HG03095 (cell line): Measurements from ENCODE around the gene PGA5.
"Not testable (repeated sequence)": the region's sequence is repeated elsewhere in the genome, so short reads cannot be mapped to it uniquely, and the experiment has no call there.

Experiments used
- ATAC-seq: cut with Tn5 transposase; IDR thresholded peaks from one replicate; pipeline ENCODE4 v1.9.1; 2021; ENCODE audit warnings: moderate library complexity; ENCODE audit not compliant: unreplicated experiment

PGA5 gene

DNA sequence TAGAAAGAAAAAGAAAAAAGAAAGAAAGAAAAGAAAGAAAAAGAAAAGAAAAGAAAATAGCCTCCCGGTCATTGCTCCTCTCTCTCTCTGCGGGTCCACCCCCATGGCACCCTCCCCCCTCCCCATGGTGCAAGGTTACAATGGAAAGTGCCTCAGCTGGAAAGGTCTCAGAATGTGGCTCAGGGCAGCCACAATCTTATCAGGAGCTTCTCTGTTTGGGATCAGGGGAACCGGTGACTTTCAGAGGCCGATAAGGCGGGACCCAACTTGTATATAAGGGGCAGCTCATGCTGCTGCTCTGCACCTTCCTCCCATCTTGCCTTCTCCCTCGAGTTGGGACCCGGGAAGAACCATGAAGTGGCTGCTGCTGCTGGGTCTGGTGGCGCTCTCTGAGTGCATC is at the start of gene PGA5:
TSS of gene PGA5 (plus strand) at position 301 of the 400 bp plus-strand sequence. CDS start at position 353, 52 bp downstream.
- ATAC-seq: not testable (repeated sequence)

DNA sequence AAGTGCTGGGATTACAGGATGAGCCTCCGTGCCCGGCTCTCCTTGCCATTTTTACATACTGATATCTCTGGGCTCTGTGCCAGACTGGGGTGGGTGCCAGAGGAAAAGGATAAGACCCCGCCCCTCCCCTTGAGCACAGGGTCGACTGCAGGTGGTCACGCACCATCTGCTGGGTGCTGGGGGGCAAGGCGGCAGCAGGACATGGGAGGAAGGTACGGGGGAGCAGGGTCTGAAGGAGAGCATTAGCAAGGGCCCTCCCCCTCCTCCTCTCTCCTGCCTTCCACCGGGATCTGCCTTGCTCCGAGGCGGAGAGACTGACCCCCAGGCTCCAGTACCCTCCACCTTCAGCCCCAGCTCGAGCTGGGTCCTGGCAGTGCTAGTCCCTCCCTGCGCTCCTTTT is 47.4 kb upstream of the PGA5 start:
- ATAC-seq: no peak

DNA sequence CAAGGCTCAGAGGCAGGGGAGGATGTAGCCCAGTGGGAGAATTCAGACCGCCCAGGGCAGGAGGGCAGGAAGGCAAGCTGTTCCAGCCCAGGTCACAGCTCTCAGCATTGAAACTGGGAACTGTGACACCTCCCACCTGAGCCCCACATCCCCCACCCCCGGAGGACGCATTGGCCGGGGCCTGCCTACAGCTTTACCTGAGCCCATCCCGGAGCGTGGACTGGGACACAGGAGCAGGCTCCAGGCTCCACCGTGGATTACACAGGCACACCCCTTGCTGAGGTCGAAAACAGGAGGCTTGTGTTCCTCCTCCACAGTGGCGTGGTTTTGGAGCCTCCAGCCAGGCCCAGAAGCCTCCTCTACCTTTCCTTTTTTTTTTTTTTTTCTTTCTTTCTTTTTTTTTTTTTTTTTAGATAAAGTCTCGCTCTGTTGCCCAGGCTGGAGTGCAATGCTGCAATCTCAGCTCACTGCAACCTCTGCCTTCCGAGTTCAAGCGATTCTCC is 46.8 kb upstream of the PGA5 start:
- ATAC-seq: no peak

DNA sequence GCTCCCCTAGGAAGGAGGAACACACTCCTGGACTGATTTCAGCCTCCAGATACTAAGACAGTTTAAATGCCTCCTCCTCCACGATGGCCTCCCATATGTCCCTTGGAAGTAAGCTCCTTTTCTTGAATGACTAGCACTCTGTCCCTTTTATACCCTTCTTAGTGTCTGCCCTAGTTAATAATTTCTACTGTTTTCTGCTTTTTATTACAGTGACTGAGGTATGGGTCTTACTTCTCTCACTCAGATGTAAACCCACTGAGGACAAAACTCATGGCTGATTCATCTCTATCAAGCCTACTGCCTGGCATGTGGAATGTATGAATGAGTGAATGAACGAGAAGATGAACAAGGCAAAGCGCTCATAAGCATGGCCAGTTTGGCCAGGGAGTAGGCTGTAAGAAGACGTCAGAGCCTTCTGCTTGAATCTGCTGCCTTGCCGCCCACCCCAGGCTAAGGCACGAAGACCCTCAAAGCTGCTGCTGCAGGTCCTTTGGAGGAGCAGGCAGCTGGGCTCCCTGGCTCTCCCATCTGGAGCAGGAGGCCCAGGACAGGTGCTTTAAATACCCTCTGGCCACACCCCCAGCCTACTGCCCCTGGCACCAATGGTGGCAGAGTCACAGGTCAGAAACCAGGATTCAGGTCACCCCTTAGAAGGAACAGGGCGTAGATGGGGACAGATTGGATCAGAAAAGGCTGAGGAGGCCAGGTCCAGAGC is 45.8 kb upstream of the PGA5 start:
- no peak for ATAC-seq

DNA sequence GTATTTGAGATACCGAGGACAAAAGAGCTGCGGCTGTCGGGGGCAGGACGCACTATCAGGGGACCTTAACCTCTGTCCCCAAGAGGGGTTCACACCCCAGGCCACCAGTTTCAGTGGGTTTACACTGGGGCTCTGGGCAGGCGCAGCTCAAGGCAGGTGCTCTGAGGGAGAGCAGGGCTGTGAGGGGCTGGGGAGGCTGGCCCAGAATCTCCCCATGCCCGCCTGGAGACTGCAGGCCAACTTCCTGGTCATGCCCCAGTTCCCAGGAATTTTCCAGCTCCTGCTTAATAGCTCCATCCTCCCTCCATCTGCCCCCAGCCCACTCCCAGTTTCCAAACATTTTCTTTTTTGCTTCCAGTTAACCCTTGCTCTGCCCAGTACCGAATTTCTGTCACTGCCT is 45.3 kb upstream of the PGA5 start:
- ATAC-seq: no peak

DNA sequence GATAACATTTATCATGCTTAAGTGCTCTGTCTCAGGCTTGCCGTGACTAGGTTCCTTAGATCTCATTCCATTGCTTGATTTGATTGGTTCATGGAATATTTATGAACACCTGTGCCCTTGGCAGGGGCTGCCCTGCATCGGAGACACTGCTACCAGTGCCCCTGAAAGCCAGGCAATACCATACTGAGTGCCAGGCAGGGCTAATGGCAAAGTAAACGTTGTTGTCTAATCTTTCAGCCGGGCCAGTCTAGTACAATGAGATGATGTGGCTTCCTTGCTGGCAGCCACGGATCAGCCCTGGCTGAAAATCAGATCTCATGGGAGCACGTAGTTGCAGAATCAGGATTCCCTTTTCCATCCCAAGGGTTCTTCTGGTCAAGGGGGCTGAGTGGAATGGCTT is 42.6 kb upstream of the PGA5 start:
- no peak for ATAC-seq

DNA sequence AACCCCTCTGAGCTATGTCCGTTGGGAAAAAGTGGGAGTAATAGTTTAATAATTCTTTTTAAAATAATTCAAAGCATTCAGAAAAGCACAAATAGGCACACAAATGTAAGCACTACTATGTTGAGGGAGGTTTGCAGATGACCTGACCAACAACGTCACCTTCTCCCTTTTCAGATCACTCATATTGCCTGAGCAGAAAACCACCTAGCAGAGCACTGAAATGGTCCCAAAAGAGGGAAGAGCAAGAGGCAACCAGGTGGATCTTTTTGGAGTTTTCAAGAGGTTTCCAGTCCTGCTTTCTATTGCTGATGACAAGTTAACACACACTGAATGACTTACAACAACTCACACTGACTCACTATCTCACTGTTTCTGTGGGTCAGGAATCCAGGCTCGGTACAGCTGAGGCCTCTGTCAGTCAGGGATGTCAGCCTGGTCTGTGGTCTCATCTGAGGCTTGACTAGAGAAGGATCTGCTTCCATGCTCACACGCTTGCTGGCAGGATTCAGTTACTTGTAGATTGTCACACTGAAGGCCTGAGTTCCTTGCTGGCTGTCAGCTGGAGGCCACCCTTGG is 41.9 kb upstream of the PGA5 start:
- ATAC-seq: no peak

DNA sequence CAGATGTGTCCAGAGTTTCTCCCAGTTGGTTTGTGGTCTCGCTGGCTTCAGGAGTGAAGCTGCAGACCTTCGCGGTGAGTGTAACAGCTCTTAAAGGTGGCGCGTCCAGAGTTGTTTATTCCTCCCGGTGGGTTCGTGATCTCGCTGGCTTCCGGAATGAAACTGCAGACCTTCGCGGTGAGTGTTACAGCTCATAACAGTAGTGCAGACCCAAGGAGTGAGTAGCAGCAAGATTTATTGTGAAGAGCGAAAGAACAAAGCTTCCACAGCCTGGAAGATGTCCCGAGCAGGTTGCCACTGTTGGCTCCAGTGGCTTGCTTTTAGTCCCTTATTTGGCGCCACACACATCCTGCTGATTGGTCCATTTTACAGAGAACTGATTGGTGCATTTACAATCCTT is 39.5 kb upstream of the PGA5 start:
- ATAC-seq: no peak

DNA sequence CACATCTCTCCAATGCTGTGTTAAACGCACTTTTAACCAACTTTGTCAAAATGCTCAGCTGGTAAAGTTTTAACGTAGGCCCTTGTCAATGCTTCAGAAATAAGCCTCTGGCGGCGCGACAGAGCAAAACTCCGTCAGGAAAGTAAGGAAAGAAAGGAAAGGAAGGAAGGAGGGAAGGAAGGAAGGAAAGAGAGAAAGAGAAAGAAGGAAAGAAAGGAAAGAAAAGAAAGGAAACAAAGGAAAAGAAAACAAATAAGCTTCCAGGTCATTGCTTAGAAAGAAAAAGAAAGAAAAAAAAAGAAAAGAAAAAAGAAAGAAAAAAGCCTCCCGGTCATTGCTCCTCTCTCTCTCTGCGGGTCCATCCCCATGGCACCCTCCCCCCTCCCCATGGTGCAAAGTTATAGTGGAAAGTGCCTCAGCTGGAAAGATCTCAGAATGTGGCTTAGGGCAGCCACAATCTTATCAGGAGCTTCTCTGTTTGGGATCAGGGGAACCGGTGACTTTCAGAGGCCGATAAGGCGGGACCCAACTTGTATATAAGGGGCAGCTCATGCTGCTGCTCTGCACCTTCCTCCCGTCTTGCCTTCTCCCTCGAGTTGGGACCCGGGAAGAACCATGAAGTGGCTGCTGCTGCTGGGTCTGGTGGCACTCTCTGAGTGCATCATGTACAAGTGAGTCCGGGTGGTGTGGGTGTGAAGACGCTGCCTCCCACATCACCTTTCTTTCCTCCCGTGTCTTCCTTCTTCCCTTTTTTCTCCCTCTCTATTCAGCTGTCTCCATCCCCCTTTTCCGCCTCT is 37.8 kb upstream of the PGA5 start, which contains the start of gene PGA3:
TSS of gene PGA3 (plus strand) at position 566 of the 797 bp plus-strand sequence. CDS start at position 616, 50 bp downstream.
- not testable (repeated sequence) for ATAC-seq

DNA sequence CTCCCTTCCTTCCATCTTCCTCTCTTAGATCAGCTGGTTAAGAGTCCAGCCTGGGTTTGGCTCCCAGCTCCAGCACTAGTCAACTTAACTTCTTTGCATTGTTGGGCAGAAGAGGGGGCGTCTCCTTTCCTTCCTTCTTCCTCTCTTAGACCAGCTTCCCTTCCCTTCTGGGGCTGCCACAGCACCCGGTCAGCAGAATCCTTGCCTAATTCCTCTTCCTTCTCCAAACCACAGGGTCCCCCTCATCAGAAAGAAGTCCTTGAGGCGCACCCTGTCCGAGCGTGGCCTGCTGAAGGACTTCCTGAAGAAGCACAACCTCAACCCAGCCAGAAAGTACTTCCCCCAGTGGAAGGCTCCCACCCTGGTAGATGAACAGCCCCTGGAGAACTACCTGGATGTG is 37.1 kb upstream of the PGA5 start:
- not testable (repeated sequence) for ATAC-seq

DNA sequence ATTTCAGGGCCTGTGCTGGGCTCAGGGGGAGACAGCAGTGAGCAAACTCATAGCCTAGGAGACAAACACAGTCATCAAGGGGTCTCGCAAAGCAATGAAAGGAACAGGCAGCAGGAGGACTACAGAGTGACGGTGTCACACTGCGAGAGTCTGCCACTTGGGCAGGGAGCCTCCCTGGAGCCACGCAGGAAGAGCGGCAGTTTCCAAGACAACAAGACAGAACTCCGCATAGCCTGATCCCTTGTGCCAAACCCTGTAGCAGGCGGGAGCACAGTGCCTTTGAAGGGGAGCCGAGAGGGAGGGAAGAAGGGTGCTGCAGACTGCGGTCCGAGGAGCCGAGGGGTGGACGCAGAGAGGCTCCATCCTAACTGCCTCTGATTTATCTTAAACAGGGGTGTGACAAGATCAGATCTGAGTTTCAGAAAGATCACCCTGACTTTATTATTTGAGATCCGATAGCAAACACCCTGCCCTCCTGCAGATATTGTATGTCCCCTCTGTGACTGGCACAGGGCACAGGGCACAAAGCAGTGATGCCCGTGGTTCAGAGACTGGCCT is 36.4 kb upstream of the PGA5 start:
- ATAC-seq: not testable (repeated sequence)

DNA sequence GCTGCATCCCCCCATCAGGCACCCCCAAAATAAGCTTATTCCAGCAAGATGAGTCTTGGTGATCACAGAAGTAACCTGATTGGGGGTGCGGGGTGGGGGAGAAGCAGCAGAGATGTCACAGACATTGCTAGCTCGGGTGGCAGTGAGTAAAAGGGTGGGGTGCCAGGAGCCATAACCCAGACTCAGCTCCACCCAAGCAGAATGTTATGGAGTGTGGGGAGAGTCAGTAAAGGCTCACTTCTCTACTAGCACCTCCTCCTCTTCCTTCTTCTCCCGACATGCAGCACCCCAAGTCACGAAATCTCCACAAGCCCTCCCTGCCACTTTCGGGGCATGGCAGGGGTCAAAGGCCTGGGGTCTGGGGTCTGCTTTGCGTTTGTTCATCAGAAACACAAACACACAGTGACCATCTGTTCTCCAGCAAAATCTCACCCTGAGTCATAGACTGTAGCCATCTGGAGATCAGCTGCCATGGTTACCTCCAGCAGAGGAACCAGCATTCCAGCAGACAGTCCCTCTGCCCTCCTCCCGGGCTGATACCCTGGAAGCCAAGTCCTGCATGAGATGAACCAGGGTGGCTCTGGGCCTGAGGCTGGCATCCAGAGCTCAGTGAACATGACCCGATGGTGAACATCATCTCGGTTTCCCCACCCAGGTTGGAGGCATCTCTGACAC is 33.2 kb upstream of the PGA5 start:
- not testable (repeated sequence) for ATAC-seq

DNA sequence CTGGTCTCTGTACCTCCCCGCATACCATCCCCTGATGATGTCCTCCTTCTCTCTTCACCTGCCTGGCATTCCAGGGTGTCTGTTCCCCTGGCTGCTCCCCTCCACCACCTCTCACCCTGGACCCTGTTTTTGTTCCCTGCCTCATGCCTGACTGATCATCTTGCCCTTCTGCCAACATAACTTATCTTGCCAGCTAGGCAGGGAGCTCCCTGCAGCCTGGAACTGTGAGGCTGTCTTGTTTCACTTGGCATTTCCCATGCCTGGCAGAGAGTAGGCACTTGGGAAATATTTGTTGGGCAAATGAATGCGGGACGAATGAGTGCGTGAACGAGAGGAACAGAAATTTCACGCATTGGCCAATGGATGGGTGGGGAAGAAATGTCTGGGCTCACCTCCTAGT is 30.3 kb upstream of the PGA5 start:
- not testable (repeated sequence) for ATAC-seq

DNA sequence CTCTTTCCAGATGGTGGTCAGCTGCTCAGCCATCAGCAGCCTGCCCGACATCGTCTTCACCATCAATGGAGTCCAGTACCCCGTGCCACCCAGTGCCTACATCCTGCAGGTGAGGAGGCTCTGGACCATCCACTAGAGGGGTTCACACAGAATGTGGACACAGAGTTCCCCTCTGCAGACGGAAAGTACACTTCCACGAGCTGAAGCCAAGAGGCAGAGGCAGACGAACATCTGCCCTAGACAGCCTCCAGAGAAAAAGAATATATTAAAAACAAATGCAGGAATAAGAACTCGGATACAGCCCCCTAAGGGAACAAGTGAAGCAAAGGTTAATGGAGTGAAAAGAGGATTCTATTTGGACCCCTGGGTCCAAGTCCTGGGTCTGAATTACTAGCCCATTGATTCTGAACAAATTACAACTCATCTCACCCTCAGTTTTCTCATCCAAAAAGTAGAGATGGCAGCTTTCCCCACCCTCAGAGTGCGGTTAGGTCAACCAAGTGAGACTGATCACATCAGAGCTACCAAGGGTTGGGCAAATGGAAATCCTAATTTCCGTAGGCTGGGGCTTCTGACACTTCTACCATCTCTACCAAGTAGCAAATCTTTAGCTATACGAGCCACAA is 29.5 kb upstream of the PGA5 start:
- ATAC-seq: not testable (repeated sequence)

DNA sequence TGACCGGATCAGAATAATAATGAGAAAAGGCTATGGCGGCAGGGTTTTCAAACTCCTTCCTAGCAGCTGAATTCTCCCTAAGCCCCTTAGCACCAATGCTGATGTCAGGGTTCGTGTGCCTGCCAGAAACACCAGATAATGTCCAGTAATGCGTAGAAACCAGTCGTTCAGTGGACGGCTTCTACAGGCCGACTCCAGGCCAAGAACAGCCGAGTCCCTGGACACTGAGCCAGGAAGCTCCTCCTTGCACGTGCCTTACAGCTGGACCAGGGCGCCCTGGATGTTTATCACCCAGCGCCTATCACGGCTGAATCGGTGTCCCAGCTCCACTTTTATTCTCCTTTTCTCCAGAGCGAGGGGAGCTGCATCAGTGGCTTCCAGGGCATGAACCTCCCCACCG is 28.8 kb upstream of the PGA5 start:
- ATAC-seq: not testable (repeated sequence)

DNA sequence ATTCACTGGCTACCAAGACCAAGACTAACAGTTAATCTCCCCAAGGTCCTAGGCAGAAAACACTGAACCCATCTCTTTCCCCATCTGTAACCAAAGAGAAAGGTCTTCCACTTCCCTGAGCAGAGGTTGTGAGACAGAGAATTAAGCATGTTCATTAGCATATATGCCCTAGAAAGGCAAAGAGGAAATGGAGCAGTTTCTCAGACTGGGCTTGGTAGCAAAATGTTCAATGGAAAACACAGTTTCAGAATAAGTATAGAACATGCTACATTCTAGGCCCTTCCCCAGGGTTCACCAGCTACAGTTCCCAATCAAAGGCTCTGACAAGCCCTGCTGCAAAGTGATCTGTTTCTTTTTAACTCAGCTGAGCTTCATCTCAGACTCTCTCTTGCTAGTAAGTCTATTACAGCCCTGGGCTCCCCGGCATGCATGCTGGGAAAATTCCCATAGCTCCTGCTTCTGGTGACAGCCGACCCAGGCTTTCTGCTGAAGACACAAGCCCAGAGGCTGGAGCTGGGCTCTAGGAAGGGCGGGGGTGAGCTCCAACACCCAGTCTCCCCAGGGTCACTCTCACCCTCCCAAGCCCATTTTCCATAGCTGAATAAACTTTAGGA is 27.2 kb upstream of the PGA5 start:
- not testable (repeated sequence) for ATAC-seq

DNA sequence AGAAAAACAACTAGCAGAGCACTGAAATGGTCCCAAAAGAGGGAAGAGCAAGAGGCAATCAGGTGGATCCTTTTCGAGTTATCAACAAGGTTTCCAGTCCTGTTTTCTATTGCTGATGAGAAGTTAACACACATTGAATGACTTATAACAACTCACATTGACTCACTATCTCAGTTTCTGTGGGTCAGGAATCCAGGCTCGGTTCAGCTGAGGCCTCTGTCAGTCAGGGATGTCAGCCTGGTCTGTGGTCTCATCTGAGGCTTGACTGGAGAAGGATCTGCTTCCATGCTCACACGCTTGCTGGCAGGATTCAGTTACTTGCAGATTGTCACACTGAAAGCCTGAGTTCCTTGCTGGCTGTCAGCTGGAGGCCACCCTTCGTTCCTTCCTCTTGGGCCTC is 22.7 kb upstream of the PGA5 start:
- not testable (repeated sequence) for ATAC-seq

DNA sequence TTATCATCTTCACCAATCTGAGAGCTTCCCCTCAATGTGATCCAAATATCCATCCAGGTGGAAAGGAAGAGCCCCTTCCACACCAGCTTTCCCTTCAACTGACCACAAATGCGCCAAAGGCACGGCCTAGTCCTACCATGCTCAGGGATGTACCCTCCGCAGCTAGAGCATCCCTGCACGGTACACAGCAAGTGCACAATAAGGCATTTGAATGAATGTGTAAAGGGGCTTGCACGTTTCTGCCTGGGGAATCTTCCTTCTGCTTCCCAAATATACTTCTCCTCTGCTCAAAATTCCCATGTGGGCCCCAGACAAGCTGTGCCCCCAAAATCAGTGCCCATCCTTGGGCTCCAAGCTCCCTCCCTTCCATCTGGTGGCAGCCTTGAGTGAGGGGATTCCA is 22.0 kb upstream of the PGA5 start:
- not testable (repeated sequence) for ATAC-seq

DNA sequence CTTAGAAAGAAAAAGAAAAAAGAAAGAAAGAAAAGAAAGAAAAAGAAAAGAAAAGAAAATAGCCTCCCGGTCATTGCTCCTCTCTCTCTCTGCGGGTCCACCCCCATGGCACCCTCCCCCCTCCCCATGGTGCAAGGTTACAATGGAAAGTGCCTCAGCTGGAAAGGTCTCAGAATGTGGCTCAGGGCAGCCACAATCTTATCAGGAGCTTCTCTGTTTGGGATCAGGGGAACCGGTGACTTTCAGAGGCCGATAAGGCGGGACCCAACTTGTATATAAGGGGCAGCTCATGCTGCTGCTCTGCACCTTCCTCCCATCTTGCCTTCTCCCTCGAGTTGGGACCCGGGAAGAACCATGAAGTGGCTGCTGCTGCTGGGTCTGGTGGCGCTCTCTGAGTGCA is 18.9 kb upstream of the PGA5 start, which contains the start of gene PGA4:
TSS of gene PGA4 (plus strand) at position 301 of the 400 bp plus-strand sequence. CDS start at position 355, 54 bp downstream.
- not testable (repeated sequence) for ATAC-seq

DNA sequence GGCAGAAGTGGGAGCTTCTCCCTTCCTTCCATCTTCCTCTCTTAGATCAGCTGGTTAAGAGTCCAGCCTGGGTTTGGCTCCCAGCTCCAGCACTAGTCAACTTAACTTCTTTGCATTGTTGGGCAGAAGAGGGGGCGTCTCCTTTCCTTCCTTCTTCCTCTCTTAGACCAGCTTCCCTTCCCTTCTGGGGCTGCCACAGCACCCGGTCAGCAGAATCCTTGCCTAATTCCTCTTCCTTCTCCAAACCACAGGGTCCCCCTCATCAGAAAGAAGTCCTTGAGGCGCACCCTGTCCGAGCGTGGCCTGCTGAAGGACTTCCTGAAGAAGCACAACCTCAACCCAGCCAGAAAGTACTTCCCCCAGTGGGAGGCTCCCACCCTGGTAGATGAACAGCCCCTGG is 18.3 kb upstream of the PGA5 start:
- not testable (repeated sequence) for ATAC-seq
